C4-2B (cell line): ENCODE data around the gene KCNT2.
"Not testable (repeated sequence)": the region's sequence is repeated elsewhere in the genome, so short reads cannot be mapped to it uniquely, and the experiment has no call there.

Experiments
- CTCF ChIP-seq: fragments of 450-650 bp; conservative IDR thresholded peaks from 2 replicates; pipeline ENCODE4 v1.5.1; 2017; ENCODE audit warnings: mild to moderate bottlenecking
- ZFX ChIP-seq: fragments of 450-650 bp; IDR thresholded peaks from 2 replicates; pipeline ENCODE4 v1.6.1; 2017

GRCh38 chr1:196639291-196639690 is 31.1 kb upstream of the KCNT2 start:
- TF ChIP-seq CTCF, ZFX: not testable (repeated sequence)
